ENCODE measurements around the gene CREBL2. TPM values are rescaled to one million over a fixed set of nuclear protein-coding genes. Genes with fewer than 3 reads are reported as not detected.
A peak's percentile ranks its signal among the peaks of the same experiment; 100 is the strongest.
"Not testable (repeated sequence)": the region's sequence is repeated elsewhere in the genome, so short reads cannot be mapped to it uniquely, and the experiment has no call there.

Gene CREBL2
- total RNA-seq, 1 experiment from 2014 or later = 16.4 TPM

GRCh38 chr12:12608557-12608957 is 3.1 kb upstream of the CREBL2 start:
- Histone ChIP-seq H3K27me3 (replicated peaks) (no peaks in the 10 kb centered on the region), H3K4me1 (replicated peaks) (peaks cover 27% of the 10 kb centered on the region), H3K27ac (no peak overlapping the region), H3K4me3 (no peak overlapping the region), H3K9me3 (replicated peaks) (no peaks in the 10 kb centered on the region), H3K36me3 (no peaks in the 10 kb centered on the region)
- DNase-seq (ENCODE audit: low read depth in 1 of 2, low spot score in 2 of 2) = no peak

- H3K9me3 ChIP-seq (replicated peaks) = no peaks in the 10 kb centered on the region
- DNase-seq (ENCODE audit: low read depth in 1 of 2, low spot score in 2 of 2) = no peak
- H3K4me3 ChIP-seq = no peak overlapping the region
- peaks cover 27% of the 10 kb centered on the region for H3K4me1 ChIP-seq (replicated peaks)
- H3K36me3 ChIP-seq = no peaks in the 10 kb centered on the region
- H3K27ac ChIP-seq = no peak overlapping the region
- H3K27me3 ChIP-seq (replicated peaks) = no peaks in the 10 kb centered on the region
These were observed 2.0 kb upstream of the CREBL2 start for GRCh38 chr12:12609692-12610091.

DNA sequence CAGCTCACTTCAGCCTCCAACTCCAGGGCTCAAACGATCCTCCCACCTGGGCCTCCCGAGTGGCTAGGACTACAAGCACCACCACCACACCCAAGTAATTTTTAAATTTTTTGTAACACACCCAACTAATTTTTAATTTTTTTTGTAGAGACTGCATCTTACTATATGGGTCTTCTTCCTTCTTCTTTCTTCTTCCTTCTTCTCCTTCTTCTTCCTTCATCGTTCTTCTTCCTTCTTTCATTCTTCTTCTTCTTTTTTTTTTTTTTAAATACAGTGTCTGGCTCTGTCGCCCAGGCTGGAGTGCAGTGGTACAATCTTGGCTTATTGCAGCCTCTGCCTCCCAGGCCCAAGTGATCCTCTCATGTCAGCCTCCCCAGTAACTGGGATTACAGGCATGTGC is 965 bp upstream of the CREBL2 start:
- peak overlapping the region; percentile 56 for H3K4me3 ChIP-seq
- no peaks in the 10 kb centered on the region for H3K36me3 ChIP-seq
- peak overlapping the region; percentile 77 for H3K27ac ChIP-seq
- H3K4me1 ChIP-seq (replicated peaks) = peaks cover 27% of the 10 kb centered on the region
- no peak for DNase-seq (ENCODE audit: low read depth in 1 of 2, low spot score in 2 of 2)
- H3K27me3 ChIP-seq (replicated peaks) = no peaks in the 10 kb centered on the region
- H3K9me3 ChIP-seq (replicated peaks) = no peaks in the 10 kb centered on the region

- Histone ChIP-seq H3K27me3 (replicated peaks) (no peaks in the 10 kb centered on the region), H3K4me3 (peak overlapping the region; percentile 56), H3K4me1 (replicated peaks) (peaks cover 15% of the 10 kb centered on the region), H3K9me3 (replicated peaks) (no peaks in the 10 kb centered on the region), H3K27ac (peak overlapping the region; percentile 77), H3K36me3 (no peaks in the 10 kb centered on the region)
- DNase-seq (ENCODE audit: low read depth in 1 of 2, low spot score in 2 of 2) = peak in 1 of 2 experiments; percentile 50
These were observed 682 bp downstream of the CREBL2 start for GRCh38 chr12:12612358-12612757.

DNA sequence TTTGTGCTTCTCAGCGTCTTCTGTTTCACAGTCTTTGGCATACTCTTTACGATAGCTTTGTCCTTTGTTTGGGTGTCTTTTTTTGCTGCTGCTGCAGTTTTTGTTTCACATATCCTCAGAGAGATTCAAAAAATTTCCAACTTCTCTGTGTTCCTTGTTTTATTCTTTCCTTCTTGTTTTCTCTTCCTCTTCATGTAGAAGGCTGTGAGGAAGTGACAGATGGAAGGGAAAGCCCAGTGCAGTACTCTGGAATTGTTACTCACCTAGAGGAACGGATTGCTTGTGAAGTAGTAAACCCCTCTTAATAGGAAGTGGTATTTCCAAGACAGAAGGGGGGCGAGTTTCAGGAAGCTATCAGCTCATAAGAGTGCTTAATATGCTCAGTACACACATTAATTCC is 1.7 kb downstream of the CREBL2 start:
- Histone ChIP-seq H3K27ac (no peak overlapping the region), H3K27me3 (replicated peaks) (no peaks in the 10 kb centered on the region), H3K4me1 (replicated peaks) (peaks cover 12% of the 10 kb centered on the region), H3K9me3 (replicated peaks) (no peaks in the 10 kb centered on the region), H3K36me3 (no peaks in the 10 kb centered on the region), H3K4me3 (no peak overlapping the region)
- DNase-seq (ENCODE audit: low read depth in 1 of 2, low spot score in 2 of 2) = no peak

DNA sequence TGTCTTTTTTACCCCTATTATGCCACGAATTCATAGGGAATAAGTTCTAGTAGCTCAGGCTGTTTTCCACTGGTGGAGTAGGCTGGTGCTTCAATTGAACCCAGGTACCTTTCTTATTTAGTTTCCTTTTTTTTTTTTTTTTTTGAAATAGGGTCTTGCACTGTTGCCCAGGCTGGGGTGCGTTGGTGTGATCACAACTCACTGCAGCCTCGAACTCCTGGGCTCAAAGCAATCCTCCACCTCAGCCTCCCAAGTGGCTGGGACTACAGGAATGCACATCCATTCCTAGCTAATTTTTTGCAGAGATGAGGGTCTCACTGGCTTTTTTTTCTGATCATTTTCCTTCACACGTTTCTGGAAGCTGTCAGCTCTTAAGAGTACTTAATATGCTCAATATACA is 2.7 kb downstream of the CREBL2 start:
- H3K27ac ChIP-seq = no peak overlapping the region
- peaks cover 12% of the 10 kb centered on the region for H3K4me1 ChIP-seq (replicated peaks)
- H3K27me3 ChIP-seq (replicated peaks) = no peaks in the 10 kb centered on the region
- no peak overlapping the region for H3K4me3 ChIP-seq
- H3K9me3 ChIP-seq (replicated peaks) = no peaks in the 10 kb centered on the region
- DNase-seq (ENCODE audit: low read depth in 1 of 2, low spot score in 2 of 2) = no peak
- no peaks in the 10 kb centered on the region for H3K36me3 ChIP-seq

DNA sequence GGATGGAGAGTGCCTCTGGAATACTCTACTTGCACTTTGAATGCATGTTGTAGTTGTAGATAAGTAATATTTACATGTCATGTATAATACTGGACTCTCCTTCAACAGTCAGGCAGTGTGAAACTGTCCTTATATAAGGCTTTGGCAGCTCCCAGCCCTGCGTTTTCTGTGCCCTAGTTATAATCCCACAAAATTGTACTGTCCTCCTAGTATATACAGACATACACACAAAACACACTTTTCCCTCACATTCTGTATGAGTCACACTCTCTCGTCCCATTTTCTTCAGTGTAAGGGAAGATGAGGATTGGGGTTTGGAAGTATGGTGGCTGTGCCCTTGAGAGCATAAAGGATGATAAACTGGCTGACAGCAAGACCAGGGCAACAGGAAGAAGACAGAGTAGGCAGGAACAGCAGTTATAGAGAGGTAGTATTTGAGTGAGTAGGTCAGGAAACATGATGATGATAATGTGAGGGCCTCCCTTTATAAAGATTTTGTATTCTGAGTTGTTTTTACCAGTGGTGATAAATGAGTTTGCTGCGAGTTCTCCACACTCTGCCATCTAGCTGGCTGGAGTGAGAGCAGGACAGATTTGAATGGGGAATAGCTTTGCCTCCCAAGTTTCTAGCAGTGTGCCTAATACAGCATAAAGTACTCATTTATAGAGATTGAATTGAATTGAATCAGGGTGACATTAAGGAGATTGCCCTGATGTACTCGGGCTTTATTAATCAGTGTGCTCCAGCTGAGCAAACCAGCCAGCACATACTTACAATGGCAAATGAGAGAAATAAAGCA is 5.0 kb downstream of the CREBL2 start:
- DNase-seq (ENCODE audit: low read depth in 1 of 2, low spot score in 2 of 2) = no peak
- Histone ChIP-seq H3K27me3 (replicated peaks) (no peaks in the 10 kb centered on the region), H3K9me3 (replicated peaks) (no peaks in the 10 kb centered on the region), H3K27ac (no peak overlapping the region), H3K4me3 (no peak overlapping the region), H3K4me1 (replicated peaks) (peaks cover 8% of the 10 kb centered on the region; the same call in 1 of the 2 replicates), H3K36me3 (no peaks in the 10 kb centered on the region)

GRCh38 chr12:12618064-12618463 is 6.4 kb downstream of the CREBL2 start:
- not testable (repeated sequence) for H3K4me1 ChIP-seq (replicated peaks); H3K9me3 ChIP-seq (replicated peaks); H3K27me3 ChIP-seq (replicated peaks); H3K36me3 ChIP-seq; H3K27ac ChIP-seq; H3K4me3 ChIP-seq; DNase-seq (ENCODE audit: low read depth in 1 of 2, low spot score in 2 of 2)

DNA sequence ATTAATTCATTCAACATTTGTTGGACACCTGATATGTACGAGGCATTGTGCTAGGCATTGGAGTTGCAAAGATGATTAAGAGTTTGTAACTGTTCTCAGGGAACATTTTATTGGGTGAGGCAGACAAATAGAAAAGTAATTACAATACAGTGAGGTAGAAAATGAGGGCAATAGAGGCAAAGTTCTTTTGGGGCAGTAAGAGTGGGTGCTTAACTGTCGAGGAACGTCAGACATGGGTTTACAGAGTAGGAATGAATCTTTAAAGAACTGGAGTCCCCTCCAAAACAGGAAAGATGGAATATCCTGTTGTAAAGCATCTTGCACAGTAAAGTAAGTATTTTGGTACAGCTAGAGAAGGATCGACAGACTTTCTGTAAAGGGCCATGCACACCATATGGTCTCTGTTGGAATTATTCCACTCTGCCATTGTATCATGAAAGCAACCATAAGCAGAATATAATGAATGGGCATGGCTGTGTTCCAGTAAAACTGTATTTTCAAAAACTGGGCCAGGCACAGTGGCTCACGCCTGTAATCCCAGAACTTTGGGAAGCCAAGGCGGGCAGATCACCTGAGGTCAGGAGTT is 9.1 kb downstream of the CREBL2 start:
- no peaks in the 10 kb centered on the region for H3K36me3 ChIP-seq
- H3K4me1 ChIP-seq (replicated peaks) = no peaks in the 10 kb centered on the region; the same call in 1 of the 2 replicates
- H3K27me3 ChIP-seq (replicated peaks) = no peaks in the 10 kb centered on the region
- H3K4me3 ChIP-seq = no peak overlapping the region
- H3K9me3 ChIP-seq (replicated peaks) = no peaks in the 10 kb centered on the region
- no peak overlapping the region for H3K27ac ChIP-seq
- DNase-seq (ENCODE audit: low read depth in 1 of 2, low spot score in 2 of 2) = no peak

DNA sequence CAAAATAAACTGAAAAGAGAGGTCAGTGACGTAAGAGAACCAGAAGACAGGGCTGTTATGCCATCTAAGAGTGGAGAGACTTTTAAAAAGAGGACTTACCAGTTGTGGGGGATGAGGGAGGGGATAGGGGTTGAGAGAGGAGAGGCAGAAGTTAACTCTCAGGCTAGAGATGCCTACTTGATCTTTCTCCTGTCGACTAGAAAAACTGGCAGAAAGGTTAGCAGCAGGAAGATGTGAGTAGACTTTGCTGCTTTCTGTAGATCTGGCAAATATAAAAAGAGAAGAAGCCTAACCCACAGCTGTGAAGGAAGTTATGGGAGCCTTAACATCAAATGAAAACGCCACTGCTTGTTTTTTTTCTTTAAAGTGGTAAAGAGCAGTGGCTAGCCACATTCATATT is 10.7 kb downstream of the CREBL2 start:
- H3K27me3 ChIP-seq (replicated peaks) = no peaks in the 10 kb centered on the region
- H3K27ac ChIP-seq = no peak overlapping the region
- no peaks in the 10 kb centered on the region for H3K9me3 ChIP-seq (replicated peaks)
- H3K36me3 ChIP-seq = no peaks in the 10 kb centered on the region
- no peaks in the 10 kb centered on the region; the same call in 1 of the 2 replicates for H3K4me1 ChIP-seq (replicated peaks)
- no peak for DNase-seq (ENCODE audit: low read depth in 1 of 2, low spot score in 2 of 2)
- no peak overlapping the region for H3K4me3 ChIP-seq

- peaks cover 9% of the 10 kb centered on the region for H3K4me1 ChIP-seq (replicated peaks)
- H3K36me3 ChIP-seq = no peaks in the 10 kb centered on the region
- no peak for DNase-seq (ENCODE audit: low read depth in 1 of 2, low spot score in 2 of 2)
- no peak overlapping the region for H3K27ac ChIP-seq
- no peak overlapping the region for H3K4me3 ChIP-seq
- H3K27me3 ChIP-seq (replicated peaks) = no peaks in the 10 kb centered on the region
- H3K9me3 ChIP-seq (replicated peaks) = no peaks in the 10 kb centered on the region
These were observed 12.9 kb downstream of the CREBL2 start for GRCh38 chr12:12624498-12624992.

GRCh38 chr12:12626471-12626870 is 14.8 kb downstream of the CREBL2 start:
- Histone ChIP-seq H3K4me1 (replicated peaks) (peaks cover 9% of the 10 kb centered on the region), H3K27me3 (replicated peaks) (no peaks in the 10 kb centered on the region), H3K4me3 (no peak overlapping the region), H3K36me3 (no peaks in the 10 kb centered on the region), H3K9me3 (replicated peaks) (no peaks in the 10 kb centered on the region), H3K27ac (no peak overlapping the region)
- no peak for DNase-seq (ENCODE audit: low read depth in 1 of 2, low spot score in 2 of 2)

DNA sequence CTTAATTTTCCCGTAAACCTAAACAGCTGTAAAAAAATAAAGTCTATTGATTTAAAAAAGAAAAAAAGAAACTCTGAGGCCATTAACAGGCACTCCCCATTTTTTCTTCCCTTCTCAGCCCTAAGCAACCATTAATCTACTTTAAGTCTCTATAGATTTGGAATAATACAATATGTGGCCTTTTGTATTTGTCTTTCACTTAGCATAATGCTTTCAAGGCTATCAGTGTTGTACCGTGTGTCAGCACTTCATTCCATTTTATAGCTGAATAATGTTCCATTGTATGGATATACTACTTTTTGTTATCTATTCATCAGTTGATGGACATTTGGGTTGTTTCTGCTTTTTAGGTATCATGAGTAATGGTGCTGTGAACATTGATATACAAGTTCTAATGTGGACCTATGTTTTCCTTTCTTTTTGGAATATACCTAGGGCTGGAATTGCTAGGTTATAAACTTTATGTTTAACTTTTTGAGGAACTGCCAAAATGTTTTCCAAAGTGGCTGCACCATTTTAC is 15.7 kb downstream of the CREBL2 start:
- H3K9me3 ChIP-seq (replicated peaks) = no peaks in the 10 kb centered on the region
- no peaks in the 10 kb centered on the region for H3K36me3 ChIP-seq
- no peak for DNase-seq (ENCODE audit: low read depth in 1 of 2, low spot score in 2 of 2)
- no peak overlapping the region for H3K4me3 ChIP-seq
- no peak overlapping the region for H3K27ac ChIP-seq
- peaks cover 9% of the 10 kb centered on the region for H3K4me1 ChIP-seq (replicated peaks)
- H3K27me3 ChIP-seq (replicated peaks) = no peaks in the 10 kb centered on the region

GRCh38 chr12:12628013-12628412 is 16.3 kb downstream of the CREBL2 start:
- H3K4me3 ChIP-seq = no peak overlapping the region
- peak in 1 of 2 experiments; percentile 35 for DNase-seq (ENCODE audit: low read depth in 1 of 2, low spot score in 2 of 2)

More at GRCh38 chr12:12628013-12628412, 16.3 kb downstream of the CREBL2 start:
- peaks cover 9% of the 10 kb centered on the region for H3K4me1 ChIP-seq (replicated peaks)
- H3K9me3 ChIP-seq (replicated peaks) = no peaks in the 10 kb centered on the region
- no peaks in the 10 kb centered on the region for H3K27me3 ChIP-seq (replicated peaks)
- H3K27ac ChIP-seq = no peak overlapping the region
- H3K36me3 ChIP-seq = no peaks in the 10 kb centered on the region
